Activated T-cell treated with anti-CD3 and anti-CD28 coated beads, Interleukin-2, amount 50 U/mL, for 4 hours (primary cell): Measurements from ENCODE around the gene ARPC5L. TPM values are rescaled to one million over a fixed set of nuclear protein-coding genes. Genes with fewer than 3 reads are reported as not detected.

Experiments used
- ATAC-seq, 2 donors: fragments of 200-7000 bp; cut with Tn5 transposase; one replicate each; pipeline ENCODE4 v1.10.0; 2021
- DNase-seq: peaks from one replicate; pipeline ENCODE4 v3.0.0-alpha.2; 2020
- H3K27me3 Mint-ChIP-seq: one replicate; pipeline ENCODE4 v1.8.0; 2021; ENCODE audit warnings: low read depth, mixed read lengths
- H3K36me3 Mint-ChIP-seq: one replicate; pipeline ENCODE4 v1.8.0; 2022; ENCODE audit warnings: mixed read lengths; ENCODE audit not compliant: insufficient read depth
- H3K4me1 Mint-ChIP-seq: one replicate; pipeline ENCODE4 v1.8.0; 2021; ENCODE audit warnings: low read depth, mixed read lengths
- H3K4me3 Mint-ChIP-seq: one replicate; pipeline ENCODE4 v1.8.0; 2021; ENCODE audit warnings: mild to moderate bottlenecking, moderate library complexity, mixed read lengths
- H3K9me3 Mint-ChIP-seq: one replicate; pipeline ENCODE4 v1.8.0; 2021; ENCODE audit warnings: mixed read lengths
- total RNA-seq, 3 donors: library from RNA; stranded (reverse); gene quantifications; one replicate each; pipeline ENCODE4 v1.2.1, GENCODE V29; 2021

ARPC5L gene
- total RNA-seq, 3 donors from 2014 or later = 131 to 146 (median 146) TPM

DNA sequence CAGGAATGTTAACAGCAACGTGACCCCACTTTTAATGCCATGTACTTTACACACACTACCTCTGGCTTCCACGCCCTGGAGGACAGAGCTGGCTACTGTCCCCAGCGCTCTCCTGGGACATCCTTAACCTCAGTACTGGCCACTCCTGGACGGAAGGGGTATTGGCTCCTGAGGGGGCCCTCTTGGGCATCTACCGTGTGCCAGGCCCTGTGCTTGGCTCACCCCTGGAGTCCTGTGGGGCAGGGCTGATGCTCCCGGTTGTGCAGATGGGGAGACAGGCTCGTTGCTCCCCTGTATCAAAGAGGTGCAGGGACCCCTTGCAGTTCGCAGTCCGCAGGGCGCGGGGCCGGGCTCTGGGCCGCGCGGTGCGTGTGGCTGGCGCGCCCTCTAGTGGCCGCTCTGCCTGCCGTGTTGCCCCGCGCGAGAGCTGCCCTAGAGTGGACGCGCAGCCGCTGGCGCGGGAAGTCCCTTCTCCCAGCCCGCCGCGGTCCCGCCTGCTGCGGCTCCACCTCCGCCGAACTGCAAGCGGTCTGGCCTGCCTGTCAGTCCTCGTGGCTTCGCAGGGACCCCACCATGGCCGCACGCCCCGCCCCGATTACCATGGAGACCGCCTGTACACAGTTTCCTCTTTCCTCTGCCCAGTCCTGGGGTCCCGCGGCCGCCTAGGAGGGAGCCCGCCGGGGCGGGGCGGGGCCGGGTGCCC lies 8.9 kb upstream of the ARPC5L start, which contains the start of gene WDR38:
TSS of gene WDR38 (plus strand) at position 632 of the 703 bp plus-strand sequence. CDS start 72 bp downstream, outside the sequence.
- peaks cover 16% of the 10 kb centered on the region for H3K4me1 Mint-ChIP-seq
- H3K4me3 Mint-ChIP-seq = peak within 1 kb of the TSS; percentile 66
- ATAC-seq (peak; percentile 79 to 80), DNase-seq (peak; percentile 72)
- H3K9me3 Mint-ChIP-seq = no peaks in the 10 kb centered on the region
- H3K27me3 Mint-ChIP-seq = peaks cover 4% of the 10 kb centered on the region
- H3K36me3 Mint-ChIP-seq = peaks cover 14% of the 10 kb centered on the region

DNA sequence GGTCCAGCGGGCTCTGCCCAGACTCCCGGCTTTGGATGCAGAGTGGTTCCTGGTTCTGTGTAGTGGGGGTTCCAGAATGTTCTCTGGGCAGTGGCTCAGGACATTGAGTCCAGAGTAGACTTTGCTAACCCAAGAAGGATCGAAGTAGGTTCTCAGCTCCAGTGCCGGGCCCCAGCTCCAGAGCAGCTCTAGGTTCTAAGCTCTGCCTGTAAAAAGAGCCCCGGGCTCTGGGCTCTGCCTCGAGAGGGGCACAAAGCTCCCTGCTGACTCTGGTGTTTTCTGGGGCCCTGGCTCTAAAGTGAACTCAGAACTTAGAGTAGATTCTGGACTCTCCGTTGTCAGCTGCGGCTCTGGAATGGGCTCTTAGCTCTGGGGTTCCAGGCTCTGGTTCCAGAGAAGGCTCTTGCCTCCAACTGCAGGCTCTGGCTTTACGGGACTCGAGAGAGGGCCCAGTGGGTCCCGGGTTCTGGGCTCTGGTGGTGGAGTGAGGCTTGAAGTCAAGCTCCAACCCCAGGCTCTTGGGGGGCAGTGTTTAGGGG lies 8.3 kb upstream of the ARPC5L start:
- Mint-ChIP-seq H3K4me3 (peak overlapping the region; percentile 66), H3K27me3 (peaks cover 4% of the 10 kb centered on the region), H3K9me3 (no peaks in the 10 kb centered on the region), H3K4me1 (peaks cover 23% of the 10 kb centered on the region), H3K36me3 (peaks cover 18% of the 10 kb centered on the region)
- DNase-seq (no peak), ATAC-seq (no peak)

DNA sequence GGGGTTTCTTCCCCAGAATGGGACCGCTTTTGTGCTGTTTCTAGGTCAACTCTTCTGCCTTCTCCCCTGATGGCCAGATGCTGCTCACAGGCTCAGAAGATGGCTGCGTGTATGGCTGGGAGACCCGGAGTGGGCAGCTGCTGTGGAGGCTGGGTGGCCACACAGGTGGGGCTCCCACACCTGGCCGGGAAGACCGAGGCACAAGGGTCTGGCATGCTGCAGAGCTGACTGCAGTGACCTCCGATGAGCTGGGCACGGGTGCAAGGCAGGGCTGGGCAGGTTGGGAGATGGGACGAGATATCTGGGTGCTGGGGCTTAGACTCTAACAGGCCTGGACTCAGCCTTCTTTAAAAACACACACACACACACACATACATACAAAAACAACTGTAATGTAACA lies 7.8 kb upstream of the ARPC5L start:
- Mint-ChIP-seq H3K27me3 (peaks cover 4% of the 10 kb centered on the region), H3K36me3 (peaks cover 22% of the 10 kb centered on the region), H3K4me1 (peaks cover 28% of the 10 kb centered on the region), H3K9me3 (no peaks in the 10 kb centered on the region), H3K4me3 (no peak overlapping the region)
- ATAC-seq (no peak), DNase-seq (no peak)

DNA sequence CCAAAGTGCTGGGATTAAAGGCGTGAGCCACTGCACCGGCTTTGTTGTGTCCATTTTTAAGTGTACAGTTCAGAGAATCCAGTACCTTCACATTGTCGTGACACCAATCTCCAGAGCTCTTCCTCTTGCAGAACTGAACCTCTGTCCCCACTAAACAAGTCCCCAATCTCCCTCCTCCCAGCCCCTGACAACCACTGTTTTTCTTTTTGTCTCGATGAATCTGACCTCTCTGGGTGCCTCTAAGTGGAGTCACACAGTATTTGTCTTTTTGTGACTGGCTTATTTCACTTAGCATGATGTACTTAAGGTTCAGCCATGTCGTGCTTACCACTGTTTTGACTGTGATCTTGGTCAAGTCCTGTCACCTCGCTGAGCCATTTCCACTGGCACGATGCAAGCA lies 7.1 kb upstream of the ARPC5L start:
- Mint-ChIP-seq H3K27me3 (peaks cover 4% of the 10 kb centered on the region), H3K4me3 (no peak overlapping the region), H3K4me1 (peaks cover 33% of the 10 kb centered on the region), H3K9me3 (no peaks in the 10 kb centered on the region), H3K36me3 (peaks cover 28% of the 10 kb centered on the region)
- DNase-seq (no peak), ATAC-seq (no peak)

DNA sequence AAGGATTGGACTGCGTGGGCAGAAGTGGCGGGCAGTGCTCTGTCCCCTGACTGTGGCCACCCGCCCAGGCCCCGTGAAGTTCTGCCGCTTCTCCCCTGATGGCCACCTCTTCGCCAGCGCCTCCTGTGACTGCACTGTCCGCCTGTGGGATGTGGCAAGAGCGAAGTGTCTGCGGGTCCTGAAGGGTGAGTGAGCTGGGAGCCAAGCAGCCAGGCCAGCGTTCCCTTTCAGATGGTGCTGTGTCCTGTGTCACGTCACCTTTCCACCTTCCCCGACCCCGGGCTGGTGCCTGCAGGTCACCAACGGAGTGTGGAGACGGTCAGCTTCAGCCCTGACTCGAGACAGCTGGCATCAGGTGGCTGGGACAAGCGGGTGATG lies 6.4 kb upstream of the ARPC5L start:
- peaks cover 40% of the 10 kb centered on the region for H3K4me1 Mint-ChIP-seq
- ATAC-seq = no peak

DNA sequence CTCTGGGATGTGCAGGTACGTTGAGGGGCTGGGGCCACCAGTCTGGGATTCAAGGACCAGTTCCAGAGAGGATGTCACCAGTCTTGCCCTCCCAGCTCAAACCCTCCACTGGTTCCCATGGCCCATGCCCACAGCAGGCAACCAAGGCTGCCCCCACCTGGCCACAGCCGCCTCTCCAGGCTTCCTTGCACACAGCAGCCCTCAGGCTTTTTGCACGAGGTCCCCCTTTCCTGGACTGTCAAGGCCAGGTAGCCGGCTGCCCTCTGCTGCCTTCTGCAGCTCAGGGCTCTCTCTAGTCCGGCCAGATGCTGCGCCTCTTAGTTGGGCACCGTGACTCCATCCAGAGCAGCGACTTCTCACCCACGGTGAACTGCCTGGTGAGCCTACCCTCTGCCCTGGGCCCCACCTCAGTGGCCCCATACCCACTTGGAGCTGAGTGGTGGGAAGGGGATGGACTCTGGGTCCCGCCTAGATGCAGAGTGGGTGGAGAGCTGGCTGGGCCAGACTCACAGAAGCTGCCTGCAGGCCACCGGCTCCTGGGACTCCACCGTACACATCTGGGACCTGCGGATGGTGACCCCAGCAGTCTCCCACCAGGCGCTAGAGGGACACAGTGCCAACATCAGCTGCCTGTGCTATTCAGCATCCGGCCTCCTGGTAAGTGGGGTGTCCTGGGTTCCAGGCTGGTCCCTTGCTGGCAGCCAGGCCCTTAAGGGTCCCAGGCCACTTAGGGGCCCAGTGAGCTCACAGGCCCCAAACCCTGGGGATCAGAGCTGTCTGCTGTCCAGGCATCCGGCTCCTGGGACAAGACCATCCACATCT lies 5.8 kb upstream of the ARPC5L start:
- peak; percentile 7 to 9 for ATAC-seq
- peaks cover 41% of the 10 kb centered on the region for H3K36me3 Mint-ChIP-seq

More for the DNA sequence above, 6.4 kb upstream of the ARPC5L start:
- H3K9me3 Mint-ChIP-seq = no peaks in the 10 kb centered on the region
- no peak overlapping the region for H3K4me3 Mint-ChIP-seq
- peaks cover 4% of the 10 kb centered on the region for H3K27me3 Mint-ChIP-seq
- DNase-seq = no peak
- peaks cover 35% of the 10 kb centered on the region for H3K36me3 Mint-ChIP-seq

DNA sequence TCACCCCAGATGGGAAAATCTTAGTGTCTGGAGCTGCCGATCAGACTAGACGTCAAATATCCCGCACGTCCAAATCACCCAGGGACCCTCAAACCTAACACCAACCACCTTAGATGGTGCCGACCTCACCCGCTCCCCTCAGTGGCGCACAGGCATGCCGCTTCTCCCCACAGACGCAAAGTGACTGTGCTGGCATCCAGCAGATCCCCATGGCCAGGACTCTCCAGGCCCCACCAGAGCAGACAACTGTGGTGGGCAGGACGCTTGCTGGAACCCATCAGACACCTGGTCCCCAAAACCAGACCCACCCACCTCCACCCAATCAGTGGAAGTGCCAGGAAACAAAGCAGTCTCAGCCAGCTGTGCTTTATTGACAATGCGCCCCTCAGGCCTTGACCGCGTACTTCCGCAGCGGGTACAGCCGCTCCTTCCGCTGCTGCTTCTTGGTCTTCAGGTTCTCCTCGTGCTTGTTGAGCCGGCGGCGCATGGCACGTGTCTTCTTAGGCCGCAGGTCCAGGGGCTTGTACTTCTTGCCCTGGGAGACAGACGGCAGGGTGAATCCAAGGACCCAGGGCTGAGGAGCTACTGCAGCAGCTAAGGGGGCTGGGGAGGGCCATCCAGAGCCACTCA lies 4.3 kb upstream of the ARPC5L start:
- Mint-ChIP-seq H3K9me3 (no peaks in the 10 kb centered on the region), H3K27me3 (no peaks in the 10 kb centered on the region), H3K4me3 (peak overlapping the region; percentile 59), H3K4me1 (peaks cover 48% of the 10 kb centered on the region), H3K36me3 (peaks cover 43% of the 10 kb centered on the region)
- no peak for ATAC-seq
- DNase-seq = no peak

More for the DNA sequence above, 5.8 kb upstream of the ARPC5L start:
- Mint-ChIP-seq H3K4me3 (no peak overlapping the region), H3K4me1 (peaks cover 44% of the 10 kb centered on the region), H3K9me3 (no peaks in the 10 kb centered on the region), H3K27me3 (peaks cover 3% of the 10 kb centered on the region)
- DNase-seq = no peak

DNA sequence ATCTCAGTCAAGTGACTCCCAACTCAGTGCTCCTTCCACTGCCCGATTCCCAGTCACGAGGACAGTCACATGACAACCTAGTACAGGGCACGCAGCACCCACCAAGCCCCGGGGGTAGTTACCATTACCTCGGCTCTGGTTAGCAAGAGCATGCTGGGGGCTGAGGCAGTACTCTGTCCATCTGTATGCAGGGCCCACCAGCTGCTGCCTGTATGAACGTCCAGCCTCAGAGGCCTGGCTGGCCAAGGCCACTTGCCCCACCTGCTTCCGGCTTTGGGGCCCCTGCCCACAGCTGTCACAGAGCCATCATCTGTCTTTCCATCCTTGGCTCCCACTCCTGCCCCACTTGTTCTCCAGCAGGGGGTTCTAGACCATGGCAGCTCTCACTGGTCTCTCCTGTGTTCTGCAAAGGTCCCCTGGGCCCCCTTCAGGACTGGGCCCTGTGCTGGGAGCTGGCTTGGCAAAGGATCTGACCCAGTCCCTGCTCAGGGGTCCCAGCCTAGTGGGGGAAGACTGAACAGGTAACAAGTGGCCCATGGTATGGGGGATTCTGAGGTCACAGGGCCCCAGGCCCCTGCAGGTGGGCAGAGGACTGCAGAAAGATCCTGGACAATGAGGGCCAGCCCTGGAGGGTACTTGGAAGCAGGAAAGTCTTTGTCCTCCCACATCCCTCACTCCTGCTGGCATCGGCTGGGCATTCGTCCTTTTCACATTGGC lies 3.4 kb upstream of the ARPC5L start:
- no peaks in the 10 kb centered on the region for H3K9me3 Mint-ChIP-seq
- peaks cover 43% of the 10 kb centered on the region for H3K36me3 Mint-ChIP-seq
- ATAC-seq = no peak
- H3K4me3 Mint-ChIP-seq = peak overlapping the region; percentile 96
- DNase-seq = no peak
- H3K27me3 Mint-ChIP-seq = no peaks in the 10 kb centered on the region
- peaks cover 47% of the 10 kb centered on the region for H3K4me1 Mint-ChIP-seq

DNA sequence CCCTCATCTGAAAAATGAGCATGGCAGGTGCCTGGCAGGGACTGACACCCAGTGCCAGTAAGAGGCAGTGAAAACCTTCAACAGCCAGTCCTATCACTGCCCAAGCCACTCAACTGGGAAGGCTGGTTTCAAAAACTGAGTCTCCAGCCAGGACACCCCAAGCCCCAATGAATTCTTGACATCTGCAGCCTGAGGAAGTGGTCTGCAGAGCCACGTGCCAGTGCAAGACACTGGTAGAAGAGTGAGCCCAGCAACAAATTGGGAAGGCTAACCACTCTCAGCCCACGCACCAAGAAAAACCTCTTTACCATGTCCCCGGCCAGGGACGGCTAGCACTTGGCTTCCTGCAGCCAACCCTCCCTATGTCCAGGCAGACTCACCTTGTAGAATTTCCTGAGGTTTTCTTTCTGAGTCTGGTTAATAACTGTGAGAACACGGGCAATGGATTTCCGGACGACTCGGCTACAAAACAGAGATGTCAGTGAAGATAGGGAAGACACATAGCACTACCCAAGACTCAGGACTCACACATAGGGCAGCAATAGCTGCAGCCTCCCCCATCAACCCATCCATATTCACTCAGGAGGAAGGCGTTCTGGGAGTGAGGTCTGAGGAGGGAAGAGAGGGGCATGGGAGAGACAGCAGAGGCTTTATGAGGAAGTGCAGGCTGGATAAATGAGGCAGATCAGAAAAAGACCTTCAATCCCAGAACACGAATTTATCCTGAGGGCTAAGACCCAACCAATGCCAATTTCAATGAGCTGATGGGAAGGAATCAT lies 1.9 kb upstream of the ARPC5L start:
- peaks cover 43% of the 10 kb centered on the region for H3K36me3 Mint-ChIP-seq
- ATAC-seq = no peak
- no peak for DNase-seq
- H3K4me1 Mint-ChIP-seq = peaks cover 51% of the 10 kb centered on the region
- no peaks in the 10 kb centered on the region for H3K9me3 Mint-ChIP-seq
- no peaks in the 10 kb centered on the region for H3K27me3 Mint-ChIP-seq
- peak overlapping the region; percentile 96 for H3K4me3 Mint-ChIP-seq

DNA sequence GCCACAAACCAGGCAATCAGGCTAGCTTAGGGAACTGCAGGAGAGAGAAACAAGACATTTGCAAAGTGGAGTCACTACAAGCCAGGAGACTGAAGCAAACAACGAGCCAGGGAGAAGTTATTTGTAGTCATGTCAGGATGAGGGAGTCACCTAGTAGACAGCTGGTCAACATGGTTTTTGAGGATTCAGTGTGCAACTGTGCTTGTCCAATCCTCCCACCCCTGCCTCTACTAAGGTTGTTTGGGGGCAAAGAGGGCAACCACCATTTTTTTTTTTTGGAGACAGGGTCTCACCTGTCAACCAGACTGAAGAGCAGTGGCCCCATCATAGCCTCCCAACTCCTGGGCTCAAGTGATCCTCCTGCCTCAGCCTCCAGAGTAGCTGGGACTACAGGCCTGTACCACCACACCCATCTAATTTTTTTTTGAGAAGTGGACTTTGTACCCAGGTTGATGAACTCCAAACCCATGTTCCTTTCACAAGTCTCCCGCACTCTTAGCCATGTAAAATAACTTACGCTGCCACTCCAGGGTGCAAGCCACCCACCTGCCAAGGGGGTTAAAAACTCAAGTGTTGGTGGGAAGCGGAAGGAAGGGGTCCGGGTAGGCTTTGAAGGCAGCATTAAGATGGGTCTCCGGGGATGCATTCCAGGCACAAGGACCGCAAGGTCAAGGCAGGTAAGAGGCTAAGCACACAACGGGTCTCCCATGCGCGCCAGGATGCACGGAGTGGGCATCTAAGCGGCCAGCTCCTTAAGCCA lies 1.2 kb upstream of the ARPC5L start:
- peaks cover 41% of the 10 kb centered on the region for H3K36me3 Mint-ChIP-seq
- DNase-seq (no peak), ATAC-seq (no peak)
- no peaks in the 10 kb centered on the region for H3K9me3 Mint-ChIP-seq
- H3K4me1 Mint-ChIP-seq = peaks cover 51% of the 10 kb centered on the region
- peak overlapping the region; percentile 96 for H3K4me3 Mint-ChIP-seq
- no peaks in the 10 kb centered on the region for H3K27me3 Mint-ChIP-seq

DNA sequence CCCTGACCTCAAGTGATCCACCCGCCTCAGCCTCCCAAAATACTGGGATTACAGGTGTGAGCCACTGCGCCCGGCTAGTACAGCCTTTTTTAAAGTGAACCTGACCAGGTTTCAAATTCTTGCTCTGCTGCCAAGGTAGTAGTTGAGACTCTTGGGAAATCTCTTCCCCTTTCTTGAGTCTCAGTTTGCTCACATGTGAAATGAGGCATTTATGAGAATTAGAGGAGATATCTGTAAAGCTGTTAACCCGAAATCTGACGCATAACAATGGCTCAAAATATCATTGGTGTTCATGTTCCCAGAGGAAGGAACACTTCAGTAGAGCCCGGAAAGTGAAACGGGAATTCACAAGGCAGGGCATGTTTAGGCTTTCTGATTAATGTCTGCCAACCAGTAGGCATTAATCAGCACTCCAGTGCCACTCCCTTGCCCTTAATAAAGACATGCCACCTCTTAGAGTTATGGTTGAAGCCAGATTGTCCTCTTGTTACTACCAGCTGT lies 1.5 kb downstream of the ARPC5L start:
- no peak for ATAC-seq
- Mint-ChIP-seq H3K4me3 (peak overlapping the region; percentile 32), H3K36me3 (peaks cover 28% of the 10 kb centered on the region), H3K27me3 (no peaks in the 10 kb centered on the region), H3K4me1 (peaks cover 45% of the 10 kb centered on the region), H3K9me3 (no peaks in the 10 kb centered on the region)
- DNase-seq = no peak

DNA sequence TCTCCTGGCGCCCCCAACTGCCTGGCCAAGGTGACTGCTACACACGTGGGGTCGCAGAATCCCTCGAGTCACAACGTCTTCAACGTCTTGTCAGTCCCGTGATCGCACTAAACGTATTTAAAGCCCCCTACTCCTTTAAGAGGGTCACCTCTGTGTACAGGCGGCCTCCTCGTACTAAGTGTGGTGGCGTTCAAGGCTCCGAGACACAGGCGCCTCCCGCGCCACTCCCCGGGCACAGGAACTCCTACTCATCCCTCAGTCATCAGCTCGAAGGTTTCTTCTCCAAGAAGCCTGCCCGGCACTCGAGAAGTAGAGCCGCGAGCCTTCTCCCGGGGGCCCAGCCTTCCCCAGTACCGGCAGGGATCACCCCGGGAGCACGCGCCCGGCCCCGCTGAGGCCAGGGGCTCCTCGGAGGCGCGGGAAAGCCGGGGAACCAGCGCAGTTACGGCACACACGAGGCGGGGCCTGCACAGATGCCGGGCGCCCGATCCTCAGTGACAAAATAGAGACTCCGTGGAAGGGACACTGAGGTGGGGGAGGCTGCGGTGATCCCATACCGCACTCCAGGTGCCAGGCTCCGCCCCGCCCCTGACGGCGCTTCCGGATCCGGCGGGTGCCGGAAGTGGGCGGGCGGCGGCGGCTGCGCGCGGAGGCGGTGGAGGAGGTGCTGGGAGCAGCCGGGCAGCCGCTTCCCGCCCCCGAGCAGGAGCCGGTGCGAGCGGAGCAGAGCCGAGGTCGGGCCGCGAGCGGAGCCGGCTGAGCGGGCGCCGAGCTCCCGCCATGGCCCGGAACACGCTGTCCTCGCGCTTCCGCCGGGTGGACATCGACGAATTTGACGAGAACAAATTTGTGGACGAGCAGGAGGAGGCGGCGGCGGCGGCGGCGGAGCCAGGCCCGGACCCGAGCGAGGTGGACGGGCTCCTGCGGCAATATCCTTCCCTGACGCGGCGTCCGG lies 6.9 kb downstream of the ARPC5L start:
- H3K4me3 Mint-ChIP-seq = peak overlapping the region; percentile 97
- DNase-seq (peak; percentile 90), ATAC-seq (peak; percentile 66 to 72)
- peaks cover 26% of the 10 kb centered on the region for H3K36me3 Mint-ChIP-seq
- H3K4me1 Mint-ChIP-seq = peaks cover 48% of the 10 kb centered on the region
- H3K9me3 Mint-ChIP-seq = no peaks in the 10 kb centered on the region
- no peaks in the 10 kb centered on the region for H3K27me3 Mint-ChIP-seq
